IMR-90 (cell line): ENCODE results near the gene DYRK1B. TPM values are rescaled to one million over a fixed set of nuclear protein-coding genes. Genes with fewer than 3 reads are reported as not detected.

ENCODE experiments used
- ATAC-seq: fragments of 200-7000 bp; cut with Tn5 transposase; 2 replicates; pipeline ENCODE4 v1.9.1; 2020; ENCODE audit warnings: low read depth, mild to moderate bottlenecking, moderate library complexity
- BruUV-seq: library from RNA; stranded (reverse); fragments of 400-500 nt; replicated peaks from 2 replicates; lab custom pipeline; 2021; lab: Mats Ljungman, UMichigan
- CTCF ChIA-PET: fragments of 300-600 bp; formaldehyde crosslinking; extraction: SDS; loops from one replicate; lab custom pipeline; 2021; ENCODE audit warnings: antibody characterized with exemption; lab: Yijun Ruan, JAX
- POLR2A ChIA-PET: fragments of 300-600 bp; sonication (Branson Sonifier 250); formaldehyde crosslinking; loops from one replicate; lab custom pipeline; 2022; ENCODE audit warnings: antibody characterized with exemption; ENCODE audit not compliant: unreplicated experiment; lab: Charles Lee
- DNase-seq: peaks from one replicate; pipeline ENCODE4 v3.0.0; 2013
- H2AFZ ChIP-seq: replicated peaks from 2 replicates; pipeline ENCODE3; 2013; ENCODE audit warnings: low read length, mild to moderate bottlenecking; ENCODE audit not compliant: poor library complexity
- H2AK5ac ChIP-seq: 2 replicates; pipeline ENCODE4 v1.6.1; 2013; ENCODE audit warnings: low read depth, low read length, inconsistent platforms
- H2AK9ac ChIP-seq: replicated peaks from 2 replicates; pipeline ENCODE3; 2013; ENCODE audit warnings: mild to moderate bottlenecking, low read depth, low read length, moderate library complexity; ENCODE audit not compliant: poor library complexity
- H2BK120ac ChIP-seq: 2 replicates; pipeline ENCODE4 v1.6.1; 2013; ENCODE audit warnings: low read depth, low read length, inconsistent platforms
- H2BK15ac ChIP-seq: 3 replicates; pipeline ENCODE4 v1.6.1; 2013; ENCODE audit warnings: low read depth, low read length, inconsistent platforms
- H2BK20ac ChIP-seq: 2 replicates; pipeline ENCODE4 v1.6.1; 2013; ENCODE audit warnings: low read depth, mild to moderate bottlenecking, inconsistent platforms, low read length, moderate library complexity
- H2BK5ac ChIP-seq: 2 replicates; pipeline ENCODE4 v1.6.1; 2013; ENCODE audit warnings: mild to moderate bottlenecking, low read depth, low read length, inconsistent platforms; ENCODE audit not compliant: poor library complexity, severe bottlenecking
- H3K14ac ChIP-seq: replicated peaks from 2 replicates; pipeline ENCODE4 v1.6.1; 2013; ENCODE audit warnings: low read depth, low read length, inconsistent platforms
- H3K18ac ChIP-seq: 2 replicates; pipeline ENCODE4 v1.6.1; 2013; ENCODE audit warnings: low read depth, low read length, control low read depth
- H3K23ac ChIP-seq: 2 replicates; pipeline ENCODE4 v1.6.1; 2013; ENCODE audit warnings: low read depth, low read length, inconsistent platforms
- H3K27ac ChIP-seq: 2 replicates; pipeline ENCODE4 v1.5.1; 2013; ENCODE audit warnings: mild to moderate bottlenecking, control low read depth, low read length; ENCODE audit not compliant: insufficient read depth
- H3K27me3 ChIP-seq: 2 replicates; pipeline ENCODE4 v1.6.1; 2013; ENCODE audit warnings: low read length; ENCODE audit not compliant: control insufficient read depth, insufficient read depth
- H3K36me3 ChIP-seq: 2 replicates; pipeline ENCODE4 v1.6.1; 2013; ENCODE audit warnings: low read length, mixed read lengths; ENCODE audit not compliant: control insufficient read depth, insufficient read depth
- H3K4ac ChIP-seq: 2 replicates; pipeline ENCODE4 v1.6.1; 2013; ENCODE audit warnings: low read depth, low read length, inconsistent platforms
- H3K4me1 ChIP-seq: 2 replicates; pipeline ENCODE4 v1.6.1; 2013; ENCODE audit warnings: low read length, mixed read lengths; ENCODE audit not compliant: control insufficient read depth, insufficient read depth
- H3K4me2 ChIP-seq: 2 replicates; pipeline ENCODE4 v1.6.1; 2013; ENCODE audit warnings: low read depth, mild to moderate bottlenecking, control low read depth, low read length, moderate library complexity
- H3K4me3 ChIP-seq: 2 replicates; pipeline ENCODE4 v1.5.1; 2013; ENCODE audit warnings: low read depth, mild to moderate bottlenecking, control low read depth, low read length, moderate library complexity; ENCODE audit not compliant: insufficient read depth
- H3K56ac ChIP-seq: 2 replicates; pipeline ENCODE4 v1.6.1; 2013; ENCODE audit warnings: low read length, inconsistent platforms; ENCODE audit not compliant: insufficient read depth; ENCODE audit errors: extremely low read depth
- H3K79me1 ChIP-seq, 2 experiments: 2 replicates each; pipeline ENCODE4 v1.6.1; 2013; ENCODE audit warnings: low read length in 2 of 2, inconsistent platforms in 1 of 2, low read depth in 1 of 2
- H3K9ac ChIP-seq: 2 replicates; pipeline ENCODE4 v1.6.1; 2013; ENCODE audit warnings: low read depth, low read length, control low read depth
- H3K9me1 ChIP-seq: 2 replicates; pipeline ENCODE4 v1.6.1; 2013; ENCODE audit warnings: low read length, inconsistent platforms; ENCODE audit not compliant: insufficient read depth
- H3K9me3 ChIP-seq: 2 replicates; pipeline ENCODE4 v1.6.1; 2013; ENCODE audit warnings: low read length; ENCODE audit not compliant: control insufficient read depth, insufficient read depth
- H4K20me1 ChIP-seq: 2 replicates; pipeline ENCODE4 v1.6.1; 2013; ENCODE audit warnings: low read length, inconsistent platforms; ENCODE audit not compliant: insufficient read depth
- H4K5ac ChIP-seq: 2 replicates; pipeline ENCODE4 v1.6.1; 2013; ENCODE audit warnings: mild to moderate bottlenecking, low read depth, low read length, control low read depth
- H4K8ac ChIP-seq, 2 experiments: 2 replicates each; pipeline ENCODE4 v1.6.1; 2013; ENCODE audit warnings: low read depth in 2 of 2, low read length in 2 of 2, control low read depth in 1 of 2, inconsistent platforms in 1 of 2
- H4K91ac ChIP-seq: 2 replicates; pipeline ENCODE4 v1.6.1; 2013; ENCODE audit warnings: low read depth, low read length, inconsistent platforms; ENCODE audit not compliant: insufficient read depth
- CHD1 ChIP-seq: IDR thresholded peaks from 2 replicates; pipeline ENCODE4 v1.6.1; 2012; ENCODE audit warnings: low read depth, low read length, improper control_type of control experiment
- MAFK ChIP-seq: IDR thresholded peaks from 2 replicates; pipeline ENCODE4 v1.6.1; 2012; ENCODE audit warnings: low read depth, low read length, improper control_type of control experiment
- SMC3 ChIP-seq: fragments of 150-350 bp; IDR thresholded peaks from 2 replicates; pipeline ENCODE4 v1.6.1; 2016; ENCODE audit warnings: low read depth, mild to moderate bottlenecking, antibody characterized with exemption, low read length, moderate library complexity
- WGBS, 2 experiments: methylation state at CpG; one replicate each; pipeline versions ENCODE4 v1.1.5 to v1.1.7; 2013; ENCODE audit warnings: missing lambda C conversion rate in 2 of 2; ENCODE audit not compliant: insufficient read length in 1 of 2; ENCODE audit errors: extremely low coverage in 2 of 2; 5-methylcytosine and 5-hydroxymethylcytosine counted together
- dilution Hi-C: fragments of 300-500 bp; cut with HindIII; formaldehyde crosslinking; loops from one replicate; pipeline ENCODE4 v1.14.3; 2018; ENCODE audit warnings: low sequenced_read_pairs; ENCODE audit not compliant: unreplicated experiment
- in situ Hi-C: fragments of 300-500 bp; cut with MboI; formaldehyde crosslinking; loops from 3 replicates; pipeline ENCODE4 v1.14.3; 2019; ENCODE audit warnings: low sequenced_read_pairs, inconsistent platforms, mixed read lengths
- intact Hi-C: fragments of 100-400 bp; cut with micrococcal nuclease; formaldehyde crosslinking; loops from 2 replicates; pipeline ENCODE4 v1.10.0; 2022
- polyA plus RNA-seq, 3 experiments: library from polyadenylated mRNA; depleted of rRNA; stranded (reverse); fragments of >200 nt; gene quantifications; 2 replicates each; pipeline ENCODE4 v1.2.3, GENCODE V29; 2012; ENCODE audit warnings: low replicate concordance in 1 of 3
- total RNA-seq: library from RNA; depleted of rRNA; stranded (reverse); fragments of >200 nt; gene quantifications from 2 replicates; pipeline ENCODE4 v1.2.3, GENCODE V29; 2012

DYRK1B gene
- total and polyA plus RNA-seq, 2 of the 4 experiments (the other 2 are of a cell fraction): 2.7 to 11.4 TPM

GRCh38 chr19:39838569-39838968 is 4.6 kb upstream of the DYRK1B start:
- Histone ChIP-seq H3K9me1 (peaks cover 5% of the 10 kb centered on the region; the same call in 1 of the 2 replicates), H3K27ac (no peak overlapping the region), H2AK9ac (no peak overlapping the region), H3K56ac (no peak overlapping the region), H2AK5ac (no peak overlapping the region), H3K4me1 (peaks cover 5% of the 10 kb centered on the region), H2AFZ (peak overlapping the region; percentile 56), H3K36me3 (peaks cover 38% of the 10 kb centered on the region), H3K4me3 (no peak overlapping the region), H3K18ac (no peak overlapping the region), H3K27me3 (no peaks in the 10 kb centered on the region), H4K91ac (no peak overlapping the region), H3K79me1 (peaks cover 17 to 45% of the 10 kb centered on the region in 2 experiments), H2BK20ac (no peak overlapping the region), H2BK120ac (no peak overlapping the region), H3K9ac (no peak overlapping the region), H4K5ac (no peak overlapping the region), H4K8ac (no peak overlapping the region), H3K4ac (no peak overlapping the region), H3K14ac (no peak overlapping the region), H3K9me3 (no peaks in the 10 kb centered on the region), H4K20me1 (peaks cover 19% of the 10 kb centered on the region), H3K4me2 (no peak overlapping the region), H2BK5ac (no peak overlapping the region), H2BK15ac (no peak overlapping the region), H3K23ac (no peak overlapping the region)
- no peak for TF ChIP-seq SMC3
- no peak for TF ChIP-seq MAFK
- no peak for TF ChIP-seq CHD1
- ATAC-seq (no peak), DNase-seq (no peak)
- in situ Hi-C loops (loop anchor here (25.0 kb wide), 1 partner anchor 401 kb away; the partner anchor contains the start of genes RPS16 and SUPT5H), intact Hi-C loops (no loop called here), dilution Hi-C loops (no loop called here)
- no CpG with 5 or more reads among the region's 4 CpGs for WGBS, 2 experiments
- CTCF ChIA-PET: interaction anchor here (0.5 kb wide), 1 partner anchor 71 kb away, joined by 3 read pairs; no protein-coding TSS in a partner anchor
- no TSS peak for BruUV-seq
- POLR2A ChIA-PET: no interaction called here
